C4-2B (cell line): ENCODE measurements around the gene DNMT3B.

Experiments used
- CTCF ChIP-seq: fragments of 450-650 bp; conservative IDR thresholded peaks from 2 replicates; pipeline ENCODE4 v1.5.1; 2017; ENCODE audit warnings: mild to moderate bottlenecking
- ZFX ChIP-seq: fragments of 450-650 bp; IDR thresholded peaks from 2 replicates; pipeline ENCODE4 v1.6.1; 2017

- TF ChIP-seq CTCF, result no peak
- no peak for TF ChIP-seq ZFX
Observed at GRCh38 chr20:32780278-32780677, 18.1 kb downstream of the DNMT3B start.
